Astrocyte (in vitro differentiated cells and primary cell): Measurements from ENCODE around the gene POLE. TPM values are rescaled to one million over a fixed set of nuclear protein-coding genes. Genes with fewer than 3 reads are reported as not detected.
A peak's percentile ranks its signal among the peaks of the same experiment; 100 is the strongest.

Experiments used
- DNase-seq: peaks from one replicate; pipeline ENCODE4 v3.0.0-alpha.2; 2010; ENCODE audit warnings: low read depth
- FAIRE-seq: peaks from 2 replicates; lab custom pipeline; 2011; peaks lifted over from hg19 to GRCh38; lab: Jason Lieb, UNC
- H2AFZ ChIP-seq: 2 replicates; pipeline ENCODE4 v1.6.0; 2012; ENCODE audit warnings: low read depth, low read length, inconsistent platforms
- H3K27ac ChIP-seq: 2 replicates; pipeline ENCODE4 v1.5.1; 2011; ENCODE audit warnings: low read depth, low read length, inconsistent platforms
- H3K27me3 ChIP-seq: 2 replicates; pipeline ENCODE4 v1.6.0; 2011; ENCODE audit warnings: low read length, inconsistent platforms; ENCODE audit not compliant: insufficient read depth
- H3K36me3 ChIP-seq: 2 replicates; pipeline ENCODE4 v1.5.1; 2011; ENCODE audit warnings: low read length, inconsistent platforms; ENCODE audit not compliant: insufficient read depth
- H3K4me1 ChIP-seq: 2 replicates; pipeline ENCODE4 v1.5.1; 2011; ENCODE audit warnings: low read length, inconsistent platforms; ENCODE audit not compliant: insufficient read depth
- H3K4me2 ChIP-seq: 2 replicates; pipeline ENCODE4 v1.6.0; 2012; ENCODE audit warnings: low read length, inconsistent platforms
- H3K4me3 ChIP-seq: 2 replicates; pipeline ENCODE4 v1.5.1; 2011; ENCODE audit warnings: low read depth, mild to moderate bottlenecking, low read length, inconsistent platforms; ENCODE audit not compliant: insufficient read depth
- H3K79me2 ChIP-seq: 2 replicates; pipeline ENCODE4 v1.6.0; 2012; ENCODE audit warnings: mild to moderate bottlenecking, low read length, inconsistent platforms; ENCODE audit not compliant: insufficient read depth
- H3K9ac ChIP-seq: 2 replicates; pipeline ENCODE4 v1.6.0; 2012; ENCODE audit warnings: mild to moderate bottlenecking, low read length, inconsistent platforms
- H3K9me3 ChIP-seq: 2 replicates; pipeline ENCODE4 v1.5.1; 2012; ENCODE audit warnings: low read depth, mild to moderate bottlenecking, low read length, inconsistent platforms; ENCODE audit not compliant: insufficient read depth
- H4K20me1 ChIP-seq: 2 replicates; pipeline ENCODE4 v1.6.0; 2012; ENCODE audit warnings: low read length, inconsistent platforms; ENCODE audit not compliant: insufficient read depth
- H3K27ac Mint-ChIP-seq: one replicate; pipeline ENCODE4 v1.8.0; 2021; ENCODE audit warnings: mild to moderate bottlenecking, mixed read lengths; ENCODE audit not compliant: unreplicated experiment
- H3K27me3 Mint-ChIP-seq: one replicate; pipeline ENCODE4 v1.8.0; 2021; ENCODE audit warnings: low read depth, mixed read lengths; ENCODE audit not compliant: unreplicated experiment
- H3K36me3 Mint-ChIP-seq: one replicate; pipeline ENCODE4 v1.8.0; 2021; ENCODE audit warnings: low read depth, mixed read lengths; ENCODE audit not compliant: unreplicated experiment
- H3K4me1 Mint-ChIP-seq: one replicate; pipeline ENCODE4 v1.8.0; 2021; ENCODE audit warnings: low read depth, mixed read lengths; ENCODE audit not compliant: unreplicated experiment
- H3K4me3 Mint-ChIP-seq: one replicate; pipeline ENCODE4 v1.8.0; 2021; ENCODE audit warnings: mild to moderate bottlenecking, moderate library complexity, mixed read lengths; ENCODE audit not compliant: unreplicated experiment
- H3K9me3 Mint-ChIP-seq: one replicate; pipeline ENCODE4 v1.8.0; 2021; ENCODE audit warnings: mild to moderate bottlenecking, mixed read lengths; ENCODE audit not compliant: unreplicated experiment
- EZH2 ChIP-seq: IDR thresholded peaks from 2 replicates; pipeline ENCODE4 v1.6.1; 2012; ENCODE audit warnings: mild to moderate bottlenecking, low read length, inconsistent platforms; ENCODE audit not compliant: insufficient read depth
- total RNA-seq: library from RNA; stranded (reverse); gene quantifications from 2 replicates; pipeline ENCODE4 v1.2.1, GENCODE V29; 2021
- TF ChIP-seq, protein P1 (sequence below): IDR thresholded peaks from 2 replicates; pipeline ENCODE4 v1.5.1; 2011; ENCODE audit warnings: low read depth, mild to moderate bottlenecking, inconsistent platforms, low read length, moderate library complexity; ENCODE audit not compliant: insufficient read depth

Gene POLE
- total RNA-seq, 1 donor from 2014 or later: 15.4 TPM

DNA sequence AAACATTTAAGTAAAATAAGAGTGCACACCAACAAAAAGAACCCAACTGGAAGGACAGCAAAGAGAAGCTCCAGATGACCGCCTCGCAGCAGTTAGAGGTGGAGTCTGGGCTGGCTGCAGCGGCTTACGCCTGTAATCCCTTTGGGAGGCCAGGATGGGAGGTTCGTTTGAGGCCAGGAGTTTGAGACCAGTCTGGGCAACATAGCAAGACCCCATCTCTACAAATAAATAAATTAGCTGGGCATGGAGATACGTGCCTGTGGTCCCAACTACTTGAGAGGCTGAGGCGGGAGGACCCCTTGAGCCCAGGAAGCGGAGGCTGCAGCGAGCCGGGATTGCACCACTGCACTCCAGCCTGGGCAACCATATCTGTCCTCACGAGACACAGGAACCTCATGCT, 92.0 kb downstream of the POLE start:
- Histone ChIP-seq H3K79me2 (no peaks in the 10 kb centered on the region), H3K9ac (no peak overlapping the region), H2AFZ (no peak overlapping the region), H3K4me3 (no peak overlapping the region), H3K36me3 (no peaks in the 10 kb centered on the region), H3K9me3 (no peaks in the 10 kb centered on the region), H3K4me1 (peaks cover 2% of the 10 kb centered on the region), H3K27me3 (no peaks in the 10 kb centered on the region), H3K4me2 (no peak overlapping the region), H3K27ac (no peak overlapping the region), H4K20me1 (no peaks in the 10 kb centered on the region)
- no peak overlapping the region for H3K4me3 Mint-ChIP-seq
- FAIRE-seq: no peak
- peak overlapping the region; percentile 41 for H3K27ac Mint-ChIP-seq
- H3K9me3 Mint-ChIP-seq: peaks cover 4% of the 10 kb centered on the region
- DNase-seq: no peak
- H3K36me3 Mint-ChIP-seq: no peaks in the 10 kb centered on the region
- peaks cover 7% of the 10 kb centered on the region for H3K4me1 Mint-ChIP-seq
- TF ChIP-seq, protein P1, sequence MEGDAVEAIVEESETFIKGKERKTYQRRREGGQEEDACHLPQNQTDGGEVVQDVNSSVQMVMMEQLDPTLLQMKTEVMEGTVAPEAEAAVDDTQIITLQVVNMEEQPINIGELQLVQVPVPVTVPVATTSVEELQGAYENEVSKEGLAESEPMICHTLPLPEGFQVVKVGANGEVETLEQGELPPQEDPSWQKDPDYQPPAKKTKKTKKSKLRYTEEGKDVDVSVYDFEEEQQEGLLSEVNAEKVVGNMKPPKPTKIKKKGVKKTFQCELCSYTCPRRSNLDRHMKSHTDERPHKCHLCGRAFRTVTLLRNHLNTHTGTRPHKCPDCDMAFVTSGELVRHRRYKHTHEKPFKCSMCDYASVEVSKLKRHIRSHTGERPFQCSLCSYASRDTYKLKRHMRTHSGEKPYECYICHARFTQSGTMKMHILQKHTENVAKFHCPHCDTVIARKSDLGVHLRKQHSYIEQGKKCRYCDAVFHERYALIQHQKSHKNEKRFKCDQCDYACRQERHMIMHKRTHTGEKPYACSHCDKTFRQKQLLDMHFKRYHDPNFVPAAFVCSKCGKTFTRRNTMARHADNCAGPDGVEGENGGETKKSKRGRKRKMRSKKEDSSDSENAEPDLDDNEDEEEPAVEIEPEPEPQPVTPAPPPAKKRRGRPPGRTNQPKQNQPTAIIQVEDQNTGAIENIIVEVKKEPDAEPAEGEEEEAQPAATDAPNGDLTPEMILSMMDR: no peak
- TF ChIP-seq EZH2: no peak
- peaks cover 35% of the 10 kb centered on the region for H3K27me3 Mint-ChIP-seq

- Mint-ChIP-seq H3K4me3 (peak overlapping the region; percentile 21), H3K4me1 (peaks cover 7% of the 10 kb centered on the region), H3K27ac (no peak overlapping the region), H3K27me3 (peaks cover 37% of the 10 kb centered on the region), H3K36me3 (no peaks in the 10 kb centered on the region), H3K9me3 (peaks cover 5% of the 10 kb centered on the region)
- Histone ChIP-seq H3K79me2 (no peaks in the 10 kb centered on the region), H3K36me3 (no peaks in the 10 kb centered on the region), H3K4me2 (peak overlapping the region; percentile 73), H3K4me1 (peaks cover 2% of the 10 kb centered on the region), H4K20me1 (no peaks in the 10 kb centered on the region), H2AFZ (peak overlapping the region; percentile 75), H3K27me3 (no peaks in the 10 kb centered on the region), H3K9me3 (peaks cover 4% of the 10 kb centered on the region), H3K9ac (no peak overlapping the region), H3K27ac (no peak overlapping the region), H3K4me3 (no peak overlapping the region)
- no peak for TF ChIP-seq EZH2
- TF ChIP-seq, protein P1: no peak
- FAIRE-seq: peak; percentile 13
- peak; percentile 90 for DNase-seq
Observed at GRCh38 chr12:132593938-132594358, 93.2 kb downstream of the POLE start.

GRCh38 chr12:132593521-132593920, 93.6 kb downstream of the POLE start:
- peak overlapping the region; percentile 73 for H3K4me2 ChIP-seq
- H3K9me3 ChIP-seq: peaks cover 6% of the 10 kb centered on the region
- peaks cover 2% of the 10 kb centered on the region for H3K4me1 ChIP-seq
- no peaks in the 10 kb centered on the region for H3K36me3 ChIP-seq
- no peak overlapping the region for H3K27ac ChIP-seq
- H2AFZ ChIP-seq: peak overlapping the region; percentile 75
- no peaks in the 10 kb centered on the region for H3K36me3 Mint-ChIP-seq
- H3K4me1 Mint-ChIP-seq: peaks cover 3% of the 10 kb centered on the region
- no peak overlapping the region for H3K4me3 ChIP-seq
- H3K9ac ChIP-seq: no peak overlapping the region
- FAIRE-seq (no peak), DNase-seq (no peak)
- H3K27me3 ChIP-seq: no peaks in the 10 kb centered on the region
- no peaks in the 10 kb centered on the region for H3K79me2 ChIP-seq
- no peaks in the 10 kb centered on the region for H4K20me1 ChIP-seq
- peaks cover 41% of the 10 kb centered on the region for H3K27me3 Mint-ChIP-seq
- H3K9me3 Mint-ChIP-seq: peaks cover 8% of the 10 kb centered on the region
- H3K27ac Mint-ChIP-seq: no peak overlapping the region
- TF ChIP-seq, protein P1: no peak
- no peak for TF ChIP-seq EZH2
- peak overlapping the region; percentile 21 for H3K4me3 Mint-ChIP-seq
